ENCODE data around the gene KY. TPM values are rescaled to one million over a fixed set of nuclear protein-coding genes. Genes with fewer than 3 reads are reported as not detected.

The KY gene
- total RNA-seq, 1 experiment from 2014 or later: not detected

DNA sequence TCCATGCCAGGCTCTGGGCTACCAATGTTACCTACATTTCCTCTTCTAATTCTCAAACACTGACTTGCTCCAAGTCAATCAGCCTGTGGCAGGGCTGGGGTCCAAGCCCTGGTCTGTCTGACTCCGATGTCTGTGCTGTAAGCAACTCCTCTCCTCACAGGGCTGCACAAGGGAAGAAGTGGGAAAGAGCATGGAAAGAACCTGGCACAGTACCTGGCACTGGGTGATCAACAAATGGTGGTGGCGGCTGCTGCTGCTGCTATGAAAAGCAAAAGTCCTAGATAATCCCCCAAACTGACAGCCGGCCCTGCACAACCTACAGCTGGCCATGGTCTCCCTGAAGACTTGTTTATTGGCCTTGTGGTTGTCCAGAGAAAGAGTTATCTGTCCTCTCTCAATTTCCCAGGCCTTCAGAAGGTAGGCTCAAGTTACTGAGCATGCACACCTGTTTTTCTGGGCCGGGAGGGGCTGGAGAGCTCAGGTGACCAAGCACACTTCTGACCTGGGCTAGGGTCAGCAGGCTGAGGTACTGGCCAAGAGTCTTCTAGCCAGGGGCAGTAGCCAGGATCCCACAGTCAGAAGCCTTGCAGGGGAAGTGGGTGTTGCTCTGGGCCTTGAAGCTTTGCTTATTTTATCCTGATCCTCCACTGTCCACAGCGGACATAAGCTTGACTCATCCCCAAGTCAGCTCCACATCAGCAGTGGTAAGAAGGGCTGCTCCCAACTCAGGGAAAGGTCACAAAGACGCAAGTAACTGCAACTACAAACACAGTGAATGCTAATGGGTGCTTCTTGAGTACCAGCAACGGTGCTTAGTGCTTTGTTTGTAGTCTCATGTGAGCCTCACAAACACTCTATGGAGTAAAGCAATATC, 35.3 kb upstream of the KY start:
- ATAC-seq (no peak), DNase-seq (ENCODE audit: low read depth, low spot score) (no peak)
- in situ Hi-C loops (cut with HindIII; ENCODE audit: low pct_unique_long_range_greater_than_20kb, low sequenced_read_pairs): no loop called here
- H3K4me3 ChIP-seq (ENCODE audit: low read depth in 2 of 2, low read length in 2 of 2): no peak overlapping the region
- ChIA-PET CTCF (no interaction called here), POLR2A (no interaction called here)
- H3K36me3 ChIP-seq (ENCODE audit: control insufficient read depth, insufficient read depth, low read length): no peaks in the 10 kb centered on the region
- TF ChIP-seq TCF7L2 (IDR thresholded peaks at IDR 0.05; ENCODE audit: low read depth, low read length) (no peak), POLR2AphosphoS5 (IDR thresholded peaks at IDR 0.05; ENCODE audit: low read depth, low read length) (no peak)
- TF ChIP-seq, protein P1, sequence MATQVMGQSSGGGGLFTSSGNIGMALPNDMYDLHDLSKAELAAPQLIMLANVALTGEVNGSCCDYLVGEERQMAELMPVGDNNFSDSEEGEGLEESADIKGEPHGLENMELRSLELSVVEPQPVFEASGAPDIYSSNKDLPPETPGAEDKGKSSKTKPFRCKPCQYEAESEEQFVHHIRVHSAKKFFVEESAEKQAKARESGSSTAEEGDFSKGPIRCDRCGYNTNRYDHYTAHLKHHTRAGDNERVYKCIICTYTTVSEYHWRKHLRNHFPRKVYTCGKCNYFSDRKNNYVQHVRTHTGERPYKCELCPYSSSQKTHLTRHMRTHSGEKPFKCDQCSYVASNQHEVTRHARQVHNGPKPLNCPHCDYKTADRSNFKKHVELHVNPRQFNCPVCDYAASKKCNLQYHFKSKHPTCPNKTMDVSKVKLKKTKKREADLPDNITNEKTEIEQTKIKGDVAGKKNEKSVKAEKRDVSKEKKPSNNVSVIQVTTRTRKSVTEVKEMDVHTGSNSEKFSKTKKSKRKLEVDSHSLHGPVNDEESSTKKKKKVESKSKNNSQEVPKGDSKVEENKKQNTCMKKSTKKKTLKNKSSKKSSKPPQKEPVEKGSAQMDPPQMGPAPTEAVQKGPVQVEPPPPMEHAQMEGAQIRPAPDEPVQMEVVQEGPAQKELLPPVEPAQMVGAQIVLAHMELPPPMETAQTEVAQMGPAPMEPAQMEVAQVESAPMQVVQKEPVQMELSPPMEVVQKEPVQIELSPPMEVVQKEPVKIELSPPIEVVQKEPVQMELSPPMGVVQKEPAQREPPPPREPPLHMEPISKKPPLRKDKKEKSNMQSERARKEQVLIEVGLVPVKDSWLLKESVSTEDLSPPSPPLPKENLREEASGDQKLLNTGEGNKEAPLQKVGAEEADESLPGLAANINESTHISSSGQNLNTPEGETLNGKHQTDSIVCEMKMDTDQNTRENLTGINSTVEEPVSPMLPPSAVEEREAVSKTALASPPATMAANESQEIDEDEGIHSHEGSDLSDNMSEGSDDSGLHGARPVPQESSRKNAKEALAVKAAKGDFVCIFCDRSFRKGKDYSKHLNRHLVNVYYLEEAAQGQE (IDR thresholded peaks at IDR 0.05; ENCODE audit: insufficient read depth in 1 of 2, low read depth in 2 of 2, low read length in 1 of 2): no peak
- TF ChIP-seq, protein P2, sequence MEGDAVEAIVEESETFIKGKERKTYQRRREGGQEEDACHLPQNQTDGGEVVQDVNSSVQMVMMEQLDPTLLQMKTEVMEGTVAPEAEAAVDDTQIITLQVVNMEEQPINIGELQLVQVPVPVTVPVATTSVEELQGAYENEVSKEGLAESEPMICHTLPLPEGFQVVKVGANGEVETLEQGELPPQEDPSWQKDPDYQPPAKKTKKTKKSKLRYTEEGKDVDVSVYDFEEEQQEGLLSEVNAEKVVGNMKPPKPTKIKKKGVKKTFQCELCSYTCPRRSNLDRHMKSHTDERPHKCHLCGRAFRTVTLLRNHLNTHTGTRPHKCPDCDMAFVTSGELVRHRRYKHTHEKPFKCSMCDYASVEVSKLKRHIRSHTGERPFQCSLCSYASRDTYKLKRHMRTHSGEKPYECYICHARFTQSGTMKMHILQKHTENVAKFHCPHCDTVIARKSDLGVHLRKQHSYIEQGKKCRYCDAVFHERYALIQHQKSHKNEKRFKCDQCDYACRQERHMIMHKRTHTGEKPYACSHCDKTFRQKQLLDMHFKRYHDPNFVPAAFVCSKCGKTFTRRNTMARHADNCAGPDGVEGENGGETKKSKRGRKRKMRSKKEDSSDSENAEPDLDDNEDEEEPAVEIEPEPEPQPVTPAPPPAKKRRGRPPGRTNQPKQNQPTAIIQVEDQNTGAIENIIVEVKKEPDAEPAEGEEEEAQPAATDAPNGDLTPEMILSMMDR (IDR thresholded peaks at IDR 0.05): no peak
- intact Hi-C loops (cut with micrococcal nuclease; ENCODE audit: unreplicated experiment): no loop called here
- H3K27me3 ChIP-seq (ENCODE audit: control insufficient read depth, insufficient read depth, low read length): peaks cover 9% of the 10 kb centered on the region; the same call in 1 of the 2 replicates
- H3K9me3 ChIP-seq (ENCODE audit: control insufficient read depth, insufficient read depth, low read depth, low read length): no peaks in the 10 kb centered on the region
- H3K27ac ChIP-seq (ENCODE audit: low read length): no peak overlapping the region
- BruUV-seq (replicated peaks): no TSS peak
- no peaks in the 10 kb centered on the region for H3K4me1 ChIP-seq (ENCODE audit: control insufficient read depth, insufficient read depth, low read length)

DNA sequence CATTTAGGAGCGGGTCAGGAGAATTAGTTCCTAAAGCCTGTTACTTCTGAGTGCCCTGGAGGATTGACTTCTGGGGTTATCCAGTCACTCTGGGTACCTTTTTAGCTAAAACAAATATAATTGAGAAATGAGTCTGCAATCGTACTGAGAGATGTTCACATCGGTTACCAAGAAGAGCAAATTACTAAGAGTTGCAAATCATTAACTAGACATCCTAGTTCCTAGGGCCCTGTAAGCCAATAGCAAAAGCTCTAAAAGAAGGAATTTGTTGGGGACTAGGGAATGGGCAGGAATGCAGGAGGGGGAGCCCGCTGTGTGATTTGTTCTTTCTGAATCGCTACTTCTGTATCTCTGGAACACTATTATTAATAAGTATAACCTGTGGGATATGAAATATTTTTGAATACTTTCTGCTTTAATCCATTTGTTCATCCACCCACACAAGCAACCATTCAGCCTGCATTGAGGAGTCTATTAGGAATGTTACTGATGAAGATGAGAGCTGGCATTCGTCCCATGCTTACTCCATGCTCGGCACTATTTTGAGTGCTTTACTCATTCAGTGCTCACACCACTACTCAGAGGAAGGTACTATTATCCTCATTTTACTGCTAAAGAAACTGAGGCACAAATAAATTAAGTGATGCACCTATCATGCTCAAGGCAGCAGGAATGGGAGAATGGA, 31.5 kb upstream of the KY start:
- DNase-seq (ENCODE audit: low read depth, low spot score) (no peak), ATAC-seq (no peak)
- POLR2A ChIA-PET: no interaction called here
- no peaks in the 10 kb centered on the region for H3K4me1 ChIP-seq (ENCODE audit: control insufficient read depth, insufficient read depth, low read length)
- TF ChIP-seq POLR2AphosphoS5 (IDR thresholded peaks at IDR 0.05; ENCODE audit: low read depth, low read length) (no peak), SIN3A (IDR thresholded peaks at IDR 0.05; ENCODE audit: borderline replicate concordance, insufficient read depth, low read depth, low read length) (no peak), TCF7L2 (IDR thresholded peaks at IDR 0.05; ENCODE audit: low read depth, low read length) (no peak)
- TF ChIP-seq, protein P2 (IDR thresholded peaks at IDR 0.05): no peak
- TF ChIP-seq, protein P1 (IDR thresholded peaks at IDR 0.05; ENCODE audit: insufficient read depth in 1 of 2, low read depth in 2 of 2, low read length in 1 of 2): no peak
- CTCF ChIA-PET: no interaction called here
- intact Hi-C loops (cut with micrococcal nuclease; ENCODE audit: unreplicated experiment): no loop called here
- in situ Hi-C loops (cut with HindIII; ENCODE audit: low pct_unique_long_range_greater_than_20kb, low sequenced_read_pairs): no loop called here
- H3K9me3 ChIP-seq (ENCODE audit: control insufficient read depth, insufficient read depth, low read depth, low read length): no peaks in the 10 kb centered on the region
- H3K27ac ChIP-seq (ENCODE audit: low read length): no peak overlapping the region
- H3K27me3 ChIP-seq (ENCODE audit: control insufficient read depth, insufficient read depth, low read length): no peaks in the 10 kb centered on the region; the same call in 1 of the 2 replicates
- no peaks in the 10 kb centered on the region for H3K36me3 ChIP-seq (ENCODE audit: control insufficient read depth, insufficient read depth, low read length)
- BruUV-seq (replicated peaks): no TSS peak
- H3K4me3 ChIP-seq (ENCODE audit: low read depth in 2 of 2, low read length in 2 of 2): no peak overlapping the region

All from Panc1 (cell line).